NT2/D1 (cell line): ENCODE measurements around the gene DLG2.

Experiments used
- DNase-seq: peaks from one replicate; pipeline ENCODE4 v3.0.0-alpha.2; 2011; ENCODE audit warnings: low read depth, low spot score
- H3K27me3 ChIP-seq: 2 replicates; pipeline ENCODE4 v1.6.0; 2011; ENCODE audit warnings: mild to moderate bottlenecking; ENCODE audit not compliant: insufficient read length, insufficient read depth
- H3K36me3 ChIP-seq: 2 replicates; pipeline ENCODE4 v1.6.1; 2011; ENCODE audit warnings: mild to moderate bottlenecking, low read length, mixed read lengths; ENCODE audit not compliant: insufficient read depth, insufficient read length
- H3K4me1 ChIP-seq: 2 replicates; pipeline ENCODE4 v1.5.1; 2011; ENCODE audit not compliant: insufficient read depth, insufficient read length
- H3K4me3 ChIP-seq: 2 replicates; pipeline ENCODE4 v1.5.1; 2011; ENCODE audit warnings: low read depth; ENCODE audit not compliant: insufficient read length
- H3K9ac ChIP-seq: 2 replicates; pipeline ENCODE4 v1.6.0; 2011; ENCODE audit warnings: low read depth; ENCODE audit not compliant: insufficient read length
- H3K9me3 ChIP-seq: 2 replicates; pipeline ENCODE4 v1.5.1; 2011; ENCODE audit warnings: mild to moderate bottlenecking, low read length; ENCODE audit not compliant: insufficient read depth
- SUZ12 ChIP-seq: IDR thresholded peaks from 2 replicates; pipeline ENCODE4 v1.6.1; 2011; ENCODE audit not compliant: insufficient read length, insufficient read depth; ENCODE audit errors: extremely low read depth
- YY1 ChIP-seq: IDR thresholded peaks from 2 replicates; pipeline ENCODE4 v1.6.1; 2011; ENCODE audit not compliant: insufficient read length, insufficient read depth
- ZNF274 ChIP-seq: IDR thresholded peaks from 2 replicates; pipeline ENCODE4 v1.6.1; 2011; ENCODE audit warnings: mild to moderate bottlenecking, low read depth, low read length

DLG2 gene

GRCh38 chr11:85540181-85540580, 87.0 kb downstream of the DLG2 start:
- Histone ChIP-seq H3K9ac (no peak overlapping the region), H3K4me1 (no peaks in the 10 kb centered on the region), H3K9me3 (peaks cover 12% of the 10 kb centered on the region; the same call in 1 of the 2 replicates), H3K4me3 (no peak overlapping the region), H3K36me3 (no peaks in the 10 kb centered on the region), H3K27me3 (no peaks in the 10 kb centered on the region)
- DNase-seq, result no peak
- no peak for TF ChIP-seq SUZ12
- TF ChIP-seq ZNF274, result no peak
- no peak for TF ChIP-seq YY1

GRCh38 chr11:85539740-85540139, 87.4 kb downstream of the DLG2 start:
- Histone ChIP-seq H3K9me3 (peaks cover 12% of the 10 kb centered on the region; the same call in 1 of the 2 replicates), H3K4me1 (no peaks in the 10 kb centered on the region), H3K27me3 (no peaks in the 10 kb centered on the region), H3K36me3 (no peaks in the 10 kb centered on the region), H3K4me3 (no peak overlapping the region), H3K9ac (no peak overlapping the region)
- TF ChIP-seq YY1, result no peak
- TF ChIP-seq ZNF274, result no peak
- TF ChIP-seq SUZ12, result no peak
- DNase-seq, result no peak

- H3K36me3 ChIP-seq, result no peaks in the 10 kb centered on the region
- no peak overlapping the region for H3K9ac ChIP-seq
- DNase-seq, result no peak
- TF ChIP-seq SUZ12, result no peak
- no peak for TF ChIP-seq ZNF274
- TF ChIP-seq YY1, result no peak
- H3K4me3 ChIP-seq, result no peak overlapping the region
- H3K4me1 ChIP-seq, result no peaks in the 10 kb centered on the region
- H3K27me3 ChIP-seq, result no peaks in the 10 kb centered on the region
- H3K9me3 ChIP-seq, result peaks cover 12% of the 10 kb centered on the region; the same call in 1 of the 2 replicates
Observed at GRCh38 chr11:85539029-85539689, 88.0 kb downstream of the DLG2 start.

GRCh38 chr11:85536438-85536837, 90.7 kb downstream of the DLG2 start:
- H3K4me1 ChIP-seq, result no peaks in the 10 kb centered on the region
- TF ChIP-seq SUZ12 (no peak), ZNF274 (no peak), YY1 (no peak)
- H3K4me3 ChIP-seq, result no peak overlapping the region
- H3K36me3 ChIP-seq, result no peaks in the 10 kb centered on the region
- no peak overlapping the region for H3K9ac ChIP-seq
- no peaks in the 10 kb centered on the region for H3K27me3 ChIP-seq
- peaks cover 12% of the 10 kb centered on the region; the same call in 1 of the 2 replicates for H3K9me3 ChIP-seq
- DNase-seq, result no peak

- TF ChIP-seq ZNF274, result no peak
- TF ChIP-seq YY1, result no peak
- TF ChIP-seq SUZ12, result no peak
- Histone ChIP-seq H3K36me3 (no peaks in the 10 kb centered on the region), H3K27me3 (no peaks in the 10 kb centered on the region), H3K9me3 (peaks cover 12% of the 10 kb centered on the region; the same call in 1 of the 2 replicates), H3K4me3 (no peak overlapping the region), H3K9ac (no peak overlapping the region), H3K4me1 (no peaks in the 10 kb centered on the region)
- no peak for DNase-seq
Observed at GRCh38 chr11:85534806-85535205, 92.3 kb downstream of the DLG2 start.

GRCh38 chr11:85531191-85531897, 95.8 kb downstream of the DLG2 start:
- H3K27me3 ChIP-seq, result no peaks in the 10 kb centered on the region
- DNase-seq, result no peak
- no peaks in the 10 kb centered on the region for H3K4me1 ChIP-seq
- 0 out of 2 replicates have a peak, but pooled peaks cover 6% of the 10 kb centered on the region for H3K9me3 ChIP-seq
- no peak overlapping the region for H3K9ac ChIP-seq
- no peaks in the 10 kb centered on the region for H3K36me3 ChIP-seq
- no peak overlapping the region for H3K4me3 ChIP-seq
- no peak for TF ChIP-seq YY1
- TF ChIP-seq SUZ12, result no peak
- no peak for TF ChIP-seq ZNF274

- H3K4me1 ChIP-seq, result no peaks in the 10 kb centered on the region
- no peak for DNase-seq
- no peaks in the 10 kb centered on the region for H3K36me3 ChIP-seq
- H3K4me3 ChIP-seq, result no peak overlapping the region
- H3K9ac ChIP-seq, result no peak overlapping the region
- H3K27me3 ChIP-seq, result no peaks in the 10 kb centered on the region
- no peak for TF ChIP-seq SUZ12
- no peak for TF ChIP-seq ZNF274
- TF ChIP-seq YY1, result no peak
- 0 out of 2 replicates have a peak, but pooled peaks cover 5% of the 10 kb centered on the region for H3K9me3 ChIP-seq
Observed at GRCh38 chr11:85530634-85531033, 96.5 kb downstream of the DLG2 start.
